ENCODE results near the gene NDRG2. TPM values are rescaled to one million over a fixed set of nuclear protein-coding genes. Genes with fewer than 3 reads are reported as not detected.

NDRG2 gene
- total RNA-seq, 1 donor from 2014 or later: 45.9 TPM

- Mint-ChIP-seq H3K4me3 (ENCODE audit: unreplicated experiment) (no peak overlapping the region), H3K27me3 (ENCODE audit: unreplicated experiment) (peaks cover 6% of the 10 kb centered on the region), H3K36me3 (ENCODE audit: low read depth, unreplicated experiment) (no peaks in the 10 kb centered on the region), H3K4me1 (ENCODE audit: unreplicated experiment) (peaks cover 5% of the 10 kb centered on the region), H3K27ac (ENCODE audit: unreplicated experiment) (no peak overlapping the region), H3K9me3 (ENCODE audit: unreplicated experiment) (no peaks in the 10 kb centered on the region)
- DNase-seq (ENCODE audit: low spot score): no peak
- no peak for TF ChIP-seq CTCF (IDR thresholded peaks at IDR 0.05; ENCODE audit: unreplicated experiment)
Observed at GRCh38 chr14:21060614-21061346, 35.9 kb upstream of the NDRG2 start.

GRCh38 chr14:21059842-21060613 is 35.2 kb upstream of the NDRG2 start:
- Mint-ChIP-seq H3K27ac (ENCODE audit: unreplicated experiment) (no peak overlapping the region), H3K27me3 (ENCODE audit: unreplicated experiment) (peaks cover 6% of the 10 kb centered on the region), H3K36me3 (ENCODE audit: low read depth, unreplicated experiment) (no peaks in the 10 kb centered on the region), H3K4me1 (ENCODE audit: unreplicated experiment) (peaks cover 5% of the 10 kb centered on the region), H3K4me3 (ENCODE audit: unreplicated experiment) (no peak overlapping the region), H3K9me3 (ENCODE audit: unreplicated experiment) (no peaks in the 10 kb centered on the region)
- TF ChIP-seq CTCF (IDR thresholded peaks at IDR 0.05; ENCODE audit: unreplicated experiment): no peak
- no peak for DNase-seq (ENCODE audit: low spot score)

GRCh38 chr14:21058903-21059302 is 34.0 kb upstream of the NDRG2 start:
- H3K27me3 Mint-ChIP-seq (ENCODE audit: unreplicated experiment): peaks cover 6% of the 10 kb centered on the region
- TF ChIP-seq CTCF (IDR thresholded peaks at IDR 0.05; ENCODE audit: unreplicated experiment): no peak
- H3K9me3 Mint-ChIP-seq (ENCODE audit: unreplicated experiment): no peaks in the 10 kb centered on the region
- DNase-seq (ENCODE audit: low spot score): no peak
- H3K27ac Mint-ChIP-seq (ENCODE audit: unreplicated experiment): no peak overlapping the region
- H3K4me1 Mint-ChIP-seq (ENCODE audit: unreplicated experiment): peaks cover 5% of the 10 kb centered on the region
- H3K36me3 Mint-ChIP-seq (ENCODE audit: low read depth, unreplicated experiment): no peaks in the 10 kb centered on the region
- no peak overlapping the region for H3K4me3 Mint-ChIP-seq (ENCODE audit: unreplicated experiment)

GRCh38 chr14:21057803-21058675 is 33.2 kb upstream of the NDRG2 start, which contains the start of gene RNASE8:
TSS of gene RNASE8 (plus strand) at chr14:21057822. CDS start at chr14:21057893, 71 bp downstream.
- Mint-ChIP-seq H3K27ac (ENCODE audit: unreplicated experiment) (peak within 1 kb of the TSS; percentile 28), H3K9me3 (ENCODE audit: unreplicated experiment) (no peaks in the 10 kb centered on the region), H3K4me3 (ENCODE audit: unreplicated experiment) (no peak within 1 kb of the TSS), H3K27me3 (ENCODE audit: unreplicated experiment) (peaks cover 4% of the 10 kb centered on the region), H3K4me1 (ENCODE audit: unreplicated experiment) (no peaks in the 10 kb centered on the region), H3K36me3 (ENCODE audit: low read depth, unreplicated experiment) (no peaks in the 10 kb centered on the region)
- no peak for TF ChIP-seq CTCF (IDR thresholded peaks at IDR 0.05; ENCODE audit: unreplicated experiment)
- no peak for DNase-seq (ENCODE audit: low spot score)

All from endothelial cell (in vitro differentiated cells).